OCI-LY3 (cell line): ENCODE measurements around the gene RAP1GAP.

Experiments used
- H2AFZ ChIP-seq: fragments of 200-600, 300-600 bp; shearing (Covaris generic); 2 replicates; pipeline ENCODE4 v1.6.0; 2014; ENCODE audit warnings: antibody characterized with exemption, low read depth, low read length
- H3K27ac ChIP-seq: fragments of 200-600, 300-600 bp; sonication (generic); 2 replicates; pipeline ENCODE4 v1.5.1; 2014; ENCODE audit warnings: mild to moderate bottlenecking, low read length, moderate library complexity, mixed read lengths
- H3K27me3 ChIP-seq: fragments of 200-600, 300-600 bp; sonication (generic); 2 replicates; pipeline ENCODE4 v1.6.1; 2014; ENCODE audit warnings: low read depth, low read length, mixed read lengths
- H3K36me3 ChIP-seq: fragments of 200-600, 300-600 bp; sonication (generic); replicated peaks from 2 replicates; pipeline ENCODE3; 2014; ENCODE audit warnings: low read depth, low read length, mixed read lengths
- H3K4me1 ChIP-seq: fragments of 300-600, 200-600 bp; sonication (generic); 2 replicates; pipeline ENCODE4 v1.6.1; 2014; ENCODE audit warnings: low read length, mixed read lengths
- H3K4me2 ChIP-seq: fragments of 200-600, 300-600 bp; sonication (generic); 2 replicates; pipeline ENCODE4 v1.6.1; 2014; ENCODE audit warnings: low read length, mixed read lengths
- H3K4me3 ChIP-seq: fragments of 300-600, 200-600 bp; sonication (generic); 2 replicates; pipeline ENCODE4 v1.5.1; 2014; ENCODE audit warnings: antibody characterized with exemption, mild to moderate bottlenecking, low read length, moderate library complexity
- H3K79me2 ChIP-seq: fragments of 300-600, 200-600 bp; shearing (Covaris generic); 2 replicates; pipeline ENCODE4 v1.6.1; 2014; ENCODE audit warnings: mild to moderate bottlenecking, low read length, mixed read lengths
- H3K9ac ChIP-seq: fragments of 300-600, 200-600 bp; shearing (Covaris generic); 2 replicates; pipeline ENCODE4 v1.6.0; 2014; ENCODE audit warnings: mild to moderate bottlenecking, low read length, moderate library complexity
- H3K9me3 ChIP-seq: fragments of 200-600, 300-600 bp; shearing (Covaris generic); 2 replicates; pipeline ENCODE4 v1.6.1; 2014; ENCODE audit warnings: low read length, mixed read lengths; ENCODE audit not compliant: insufficient read depth
- H4K20me1 ChIP-seq: fragments of 200-600, 300-600 bp; sonication (generic); 2 replicates; pipeline ENCODE4 v1.6.1; 2016; ENCODE audit warnings: low read length, mixed read lengths; ENCODE audit not compliant: insufficient read depth
- CTCF ChIP-seq: fragments of 200-600, 300-600 bp; sonication (generic); IDR thresholded peaks from 2 replicates; pipeline ENCODE4 v1.5.1; 2014; ENCODE audit warnings: antibody characterized with exemption, low read length, low read depth
- EZH2phosphoT487 ChIP-seq: fragments of 200-600 bp; shearing (Covaris generic); IDR thresholded peaks from 2 replicates; pipeline ENCODE4 v1.6.1; 2018; ENCODE audit warnings: antibody characterized with exemption, mixed run types, low read depth

The RAP1GAP gene

DNA sequence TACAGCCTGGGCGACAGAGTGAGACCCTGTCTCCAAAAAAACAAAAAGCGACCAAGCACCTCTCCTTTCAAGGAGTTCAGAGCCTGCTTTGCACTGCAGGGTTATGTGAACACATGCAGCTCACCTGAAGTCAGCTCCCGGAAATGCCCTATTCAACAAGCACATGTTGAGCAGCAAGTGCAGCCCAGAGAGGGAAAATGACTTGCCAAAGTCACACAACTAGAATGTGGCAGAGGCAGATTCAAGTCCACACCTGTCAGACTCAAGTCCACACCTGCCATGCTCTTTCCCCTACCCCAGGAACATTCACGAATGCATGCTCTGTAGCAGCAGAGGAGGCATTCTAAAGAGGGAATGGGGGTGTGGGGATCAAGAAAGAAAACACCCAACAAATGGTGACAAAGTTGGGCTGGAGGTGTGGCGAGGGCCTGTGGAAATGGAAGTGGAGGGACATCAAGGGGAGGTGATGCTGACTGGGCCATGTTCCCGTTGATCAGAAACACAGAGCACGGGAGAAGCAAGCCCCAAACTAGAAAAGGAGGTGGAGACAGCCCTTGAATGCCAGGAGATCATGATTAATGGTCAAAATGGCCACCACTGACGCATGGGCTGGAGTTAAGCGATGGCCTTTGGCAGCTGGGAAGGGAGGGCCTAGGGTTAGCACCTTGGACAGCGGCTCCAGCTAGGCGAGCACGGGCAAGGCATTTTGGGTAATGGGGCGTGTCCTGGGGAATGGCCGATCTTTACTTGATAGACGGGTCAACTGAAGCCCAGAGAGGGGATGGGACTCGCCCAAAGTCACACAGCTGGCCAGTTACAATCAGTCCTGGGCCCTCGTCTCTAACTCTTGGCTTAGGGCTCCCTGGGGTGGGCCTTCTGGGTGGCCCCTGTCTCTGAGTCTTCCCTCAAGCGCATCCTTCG, 21.5 kb downstream of the RAP1GAP start:
- Histone ChIP-seq H3K4me3 (no peak overlapping the region), H3K79me2 (no peaks in the 10 kb centered on the region), H3K36me3 (no peaks in the 10 kb centered on the region), H4K20me1 (no peaks in the 10 kb centered on the region), H3K27me3 (no peaks in the 10 kb centered on the region), H2AFZ (no peak overlapping the region), H3K4me1 (peaks cover 16% of the 10 kb centered on the region; the same call in 1 of the 2 replicates), H3K4me2 (no peak overlapping the region), H3K9me3 (no peaks in the 10 kb centered on the region), H3K27ac (no peak overlapping the region), H3K9ac (no peak overlapping the region)
- TF ChIP-seq EZH2phosphoT487 (no peak), CTCF (no peak)

DNA sequence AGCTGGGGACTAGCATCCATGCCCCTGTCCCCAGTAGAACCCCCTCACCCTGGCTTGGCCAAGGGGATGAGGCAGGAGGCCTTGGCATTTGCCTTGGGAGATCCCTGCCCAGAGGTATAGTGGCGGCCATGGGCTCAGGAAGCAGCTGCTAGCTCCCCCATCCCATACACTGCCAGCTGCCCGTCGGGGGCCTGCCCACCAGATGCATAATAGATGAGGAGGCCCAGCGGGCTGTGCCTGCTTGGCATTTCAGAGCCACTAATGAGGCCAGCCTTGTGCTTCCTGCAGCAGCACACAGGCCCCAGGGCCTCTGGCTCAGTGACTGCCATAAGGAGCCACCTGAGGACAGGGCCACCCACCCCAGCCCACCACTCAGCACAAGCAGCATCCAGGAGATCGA, 23.6 kb downstream of the RAP1GAP start:
- H2AFZ ChIP-seq: no peak overlapping the region
- H3K27ac ChIP-seq: no peak overlapping the region
- H3K79me2 ChIP-seq: no peaks in the 10 kb centered on the region
- TF ChIP-seq EZH2phosphoT487 (no peak), CTCF (no peak)
- no peak overlapping the region for H3K4me3 ChIP-seq
- H3K27me3 ChIP-seq: no peaks in the 10 kb centered on the region
- H3K9ac ChIP-seq: no peak overlapping the region
- H3K4me1 ChIP-seq: peaks cover 7% of the 10 kb centered on the region; the same call in 1 of the 2 replicates
- H3K36me3 ChIP-seq: no peaks in the 10 kb centered on the region
- no peak overlapping the region for H3K4me2 ChIP-seq
- H3K9me3 ChIP-seq: no peaks in the 10 kb centered on the region
- H4K20me1 ChIP-seq: no peaks in the 10 kb centered on the region

GRCh38 chr1:21644906-21645305, 24.3 kb downstream of the RAP1GAP start:
- H3K27ac ChIP-seq: no peak overlapping the region
- H3K4me1 ChIP-seq: peaks cover 7% of the 10 kb centered on the region; the same call in 1 of the 2 replicates

More at GRCh38 chr1:21644906-21645305, 24.3 kb downstream of the RAP1GAP start:
- Histone ChIP-seq H3K9me3 (no peaks in the 10 kb centered on the region), H4K20me1 (no peaks in the 10 kb centered on the region), H3K4me2 (no peak overlapping the region), H3K36me3 (no peaks in the 10 kb centered on the region), H3K4me3 (no peak overlapping the region), H3K9ac (no peak overlapping the region), H3K79me2 (no peaks in the 10 kb centered on the region), H3K27me3 (no peaks in the 10 kb centered on the region), H2AFZ (no peak overlapping the region)
- no peak for TF ChIP-seq CTCF
- no peak for TF ChIP-seq EZH2phosphoT487
